Sciatic nerve (tissue), 2 donors: ENCODE data around the gene CDC14C. TPM values are rescaled to one million over a fixed set of nuclear protein-coding genes. Genes with fewer than 3 reads are reported as not detected.
"Not testable (repeated sequence)": the region's sequence is repeated elsewhere in the genome, so short reads cannot be mapped to it uniquely, and the experiment has no call there.

Experiments used
- ATAC-seq: fragments of 200-7000 bp; cut with Tn5 transposase; one replicate; pipeline ENCODE4 v1.9.1; 2020; ENCODE audit warnings: mild to moderate bottlenecking, moderate library complexity
- DNase-seq: peaks from one replicate; pipeline ENCODE4 v3.0.0-alpha.2; 2020; ENCODE audit warnings: low spot score
- intact Hi-C: fragments of 100-400 bp; cut with DNase I; formaldehyde crosslinking; loops from one replicate; pipeline ENCODE4 v1.14.2; 2022
- total RNA-seq: library from RNA; stranded (reverse); fragmentation: NEBNext Ultra II Directional; extraction: Animal tissue kit (Norgen Biotek cat#: 25700); gene quantifications from one replicate; pipeline ENCODE4 v1.2.1, GENCODE V29; 2021
- donor health status: DM: no; HTN: no; CAD: no.
- donor health status: DM: no; HTN: no; CAD: no.

CDC14C gene
- 0.18 TPM for total RNA-seq

- ATAC-seq (no peak), DNase-seq (no peak)
- intact Hi-C loops = no loop called here
These were observed at the start of gene CDC14C for GRCh38 chr7:48924433-48924832. Gene CDC14C, plus strand, starts transcription at chr7:48924547. Its CDS starts 126 bp downstream, at chr7:48924673.

- intact Hi-C loops = no loop called here
- DNase-seq (peak; percentile 68), ATAC-seq (peak; percentile 74)
These were observed 49.1 kb upstream of the CDC14C start for GRCh38 chr7:48875045-48875916.

- no peak for ATAC-seq
- intact Hi-C loops = no loop called here
- no peak for DNase-seq
These were observed 48.3 kb upstream of the CDC14C start for GRCh38 chr7:48876087-48876486.

GRCh38 chr7:48880851-48881250 lies 43.5 kb upstream of the CDC14C start:
- intact Hi-C loops = no loop called here
- ATAC-seq (no peak), DNase-seq (no peak)

- intact Hi-C loops = no loop called here
- DNase-seq (no peak), ATAC-seq (peak; percentile 62)
These were observed 36.8 kb upstream of the CDC14C start for GRCh38 chr7:48887500-48887899.

GRCh38 chr7:48894574-48894973 lies 29.8 kb upstream of the CDC14C start:
- intact Hi-C loops = no loop called here
- no peak for ATAC-seq
- DNase-seq = no peak

- ATAC-seq = no peak
- DNase-seq = no peak
- intact Hi-C loops = no loop called here
These were observed 24.4 kb upstream of the CDC14C start for GRCh38 chr7:48899932-48900331.

- intact Hi-C loops = no loop called here
- DNase-seq = no peak
- ATAC-seq = no peak
These were observed 22.4 kb upstream of the CDC14C start for GRCh38 chr7:48901966-48902365.

- intact Hi-C loops = no loop called here
- DNase-seq (no peak), ATAC-seq (no peak)
These were observed 19.4 kb upstream of the CDC14C start for GRCh38 chr7:48904975-48905374.

- ATAC-seq, intact Hi-C loops, DNase-seq: not testable (repeated sequence)
These were observed 18.7 kb upstream of the CDC14C start for GRCh38 chr7:48905686-48906085.

- intact Hi-C loops, ATAC-seq: not testable (repeated sequence)
These were observed 14.5 kb upstream of the CDC14C start for GRCh38 chr7:48909887-48910286.

GRCh38 chr7:48931481-48931880 lies 7.1 kb downstream of the CDC14C start:
- no peak for ATAC-seq
- intact Hi-C loops = no loop called here
- no peak for DNase-seq

More at GRCh38 chr7:48909887-48910286, 14.5 kb upstream of the CDC14C start:
- not testable (repeated sequence) for DNase-seq

- intact Hi-C loops = no loop called here
- ATAC-seq (no peak), DNase-seq (no peak)
These were observed 8.0 kb downstream of the CDC14C start for GRCh38 chr7:48932126-48932910.

GRCh38 chr7:48933549-48934085 lies 9.3 kb downstream of the CDC14C start:
- ATAC-seq (no peak), DNase-seq (no peak)
- intact Hi-C loops = no loop called here

GRCh38 chr7:48938539-48939295 lies 14.4 kb downstream of the CDC14C start:
- no peak for DNase-seq
- intact Hi-C loops = no loop called here
- peak; percentile 75 for ATAC-seq

GRCh38 chr7:48943279-48943990 lies 19.1 kb downstream of the CDC14C start:
- DNase-seq (no peak), ATAC-seq (no peak)
- intact Hi-C loops = no loop called here

GRCh38 chr7:48955916-48956315 lies 31.6 kb downstream of the CDC14C start:
- DNase-seq (no peak), ATAC-seq (no peak)

GRCh38 chr7:48959676-48960075 lies 35.3 kb downstream of the CDC14C start:
- no peak for ATAC-seq
- DNase-seq = no peak
- intact Hi-C loops = loop anchor here (10.0 kb wide), 1 partner anchor 1745 kb away; no protein-coding TSS in a partner anchor

More at GRCh38 chr7:48955916-48956315, 31.6 kb downstream of the CDC14C start:
- intact Hi-C loops = no loop called here
